ENCODE data around the gene C11orf21.

The C11orf21 gene

GRCh38 chr11:2321311-2321683 is 19.6 kb upstream of the C11orf21 start:
- in situ Hi-C loops (cut with HindIII; ENCODE audit: low sequenced_read_pairs), result no loop called here

- in situ Hi-C loops (cut with HindIII; ENCODE audit: low sequenced_read_pairs), result no loop called here
Observed at GRCh38 chr11:2320568-2321310, 19.0 kb upstream of the C11orf21 start.

- in situ Hi-C loops (cut with HindIII; ENCODE audit: low sequenced_read_pairs), result no loop called here
Observed at GRCh38 chr11:2319791-2320472, 18.2 kb upstream of the C11orf21 start.

GRCh38 chr11:2318707-2319106 is 17.0 kb upstream of the C11orf21 start:
- in situ Hi-C loops (cut with HindIII; ENCODE audit: low sequenced_read_pairs), result no loop called here

- in situ Hi-C loops (cut with HindIII; ENCODE audit: low sequenced_read_pairs), result no loop called here
Observed at GRCh38 chr11:2318123-2318522, 16.4 kb upstream of the C11orf21 start.

GRCh38 chr11:2317354-2318050 is 15.8 kb upstream of the C11orf21 start:
- in situ Hi-C loops (cut with HindIII; ENCODE audit: low sequenced_read_pairs), result no loop called here

- in situ Hi-C loops (cut with HindIII; ENCODE audit: low sequenced_read_pairs), result no loop called here
Observed at GRCh38 chr11:2316963-2317244, 15.2 kb upstream of the C11orf21 start.

- in situ Hi-C loops (cut with HindIII; ENCODE audit: low sequenced_read_pairs), result no loop called here
Observed at GRCh38 chr11:2316169-2316962, 14.6 kb upstream of the C11orf21 start.

GRCh38 chr11:2315395-2316168 is 13.9 kb upstream of the C11orf21 start:
- in situ Hi-C loops (cut with HindIII; ENCODE audit: low sequenced_read_pairs), result no loop called here

GRCh38 chr11:2314525-2315394 is 13.0 kb upstream of the C11orf21 start:
- in situ Hi-C loops (cut with HindIII; ENCODE audit: low sequenced_read_pairs), result no loop called here

GRCh38 chr11:2314136-2314524 is 12.4 kb upstream of the C11orf21 start:
- in situ Hi-C loops (cut with HindIII; ENCODE audit: low sequenced_read_pairs), result no loop called here

GRCh38 chr11:2313051-2313951 is 11.6 kb upstream of the C11orf21 start:
- in situ Hi-C loops (cut with HindIII; ENCODE audit: low sequenced_read_pairs), result no loop called here

GRCh38 chr11:2312232-2313042 is 10.7 kb upstream of the C11orf21 start:
- in situ Hi-C loops (cut with HindIII; ENCODE audit: low sequenced_read_pairs), result no loop called here

- in situ Hi-C loops (cut with HindIII; ENCODE audit: low sequenced_read_pairs), result no loop called here
Observed at GRCh38 chr11:2311353-2312133, 9.8 kb upstream of the C11orf21 start.

- in situ Hi-C loops (cut with HindIII; ENCODE audit: low sequenced_read_pairs), result no loop called here
Observed at GRCh38 chr11:2310786-2311352, 9.2 kb upstream of the C11orf21 start.

GRCh38 chr11:2310073-2310785 is 8.5 kb upstream of the C11orf21 start:
- in situ Hi-C loops (cut with HindIII; ENCODE audit: low sequenced_read_pairs), result no loop called here
